Bronchial epithelial cell (primary cell): ENCODE data around the gene COMMD7. TPM values are rescaled to one million over a fixed set of nuclear protein-coding genes. Genes with fewer than 3 reads are reported as not detected.
A peak's percentile ranks its signal among the peaks of the same experiment; 100 is the strongest.
"Not testable (repeated sequence)": the region's sequence is repeated elsewhere in the genome, so short reads cannot be mapped to it uniquely, and the experiment has no call there.

Experiments used
- DNase-seq: peaks from one replicate; pipeline ENCODE4 v3.0.0-alpha.2; 2010; ENCODE audit warnings: low read depth
- FAIRE-seq: peaks from 2 replicates; lab custom pipeline; 2011; peaks lifted over from hg19 to GRCh38; lab: Jason Lieb, UNC
- H3K27me3 ChIP-seq: 2 replicates; pipeline ENCODE4 v1.5.1; 2011; ENCODE audit warnings: low read length; ENCODE audit not compliant: control insufficient read depth, insufficient read depth
- H3K36me3 ChIP-seq: 2 replicates; pipeline ENCODE4 v1.5.1; 2011; ENCODE audit warnings: low read length; ENCODE audit not compliant: control insufficient read depth, insufficient read depth
- H3K4me3 ChIP-seq: 2 replicates; pipeline ENCODE4 v1.5.1; 2011; ENCODE audit warnings: mild to moderate bottlenecking, low read depth, low read length, control low read depth
- CTCF ChIP-seq: IDR thresholded peaks from 2 replicates; pipeline ENCODE4 v1.5.1; 2011; ENCODE audit warnings: mild to moderate bottlenecking, moderate library complexity, low read length, control low read depth, inconsistent platforms; ENCODE audit not compliant: insufficient read depth, severe bottlenecking
- total RNA-seq: library from RNA; depleted of rRNA; stranded (reverse); fragments of >200 nt; gene quantifications from 2 replicates; pipeline ENCODE4 v1.2.1, GENCODE V29; 2014

Gene COMMD7
- total RNA-seq, 1 donor from 2014 or later, result 10.5 TPM

GRCh38 chr20:32772046-32772445 is 28.8 kb upstream of the COMMD7 start:
- no peak overlapping the region for H3K4me3 ChIP-seq
- DNase-seq (no peak), FAIRE-seq (no peak)
- no peaks in the 10 kb centered on the region for H3K27me3 ChIP-seq
- H3K36me3 ChIP-seq, result no peaks in the 10 kb centered on the region
- no peak for TF ChIP-seq CTCF

GRCh38 chr20:32767418-32768198 is 24.3 kb upstream of the COMMD7 start:
- DNase-seq (no peak), FAIRE-seq (no peak)
- Histone ChIP-seq H3K36me3 (no peaks in the 10 kb centered on the region), H3K4me3 (no peak overlapping the region), H3K27me3 (no peaks in the 10 kb centered on the region)
- TF ChIP-seq CTCF, result no peak

- not testable (repeated sequence) for FAIRE-seq, DNase-seq
Measured at GRCh38 chr20:32765230-32765875, 22.1 kb upstream of the COMMD7 start.

GRCh38 chr20:32764005-32764960 is 21.0 kb upstream of the COMMD7 start:
- no peak overlapping the region for H3K4me3 ChIP-seq

More at GRCh38 chr20:32765230-32765875, 22.1 kb upstream of the COMMD7 start:
- H3K27me3 ChIP-seq, H3K36me3 ChIP-seq, H3K4me3 ChIP-seq: not testable (repeated sequence)

GRCh38 chr20:32763202-32764004 is 20.1 kb upstream of the COMMD7 start:
- FAIRE-seq (no peak), DNase-seq (no peak)
- Histone ChIP-seq H3K36me3 (no peaks in the 10 kb centered on the region), H3K27me3 (no peaks in the 10 kb centered on the region), H3K4me3 (peak overlapping the region; percentile 50)
- TF ChIP-seq CTCF, result peak; percentile 4

More at GRCh38 chr20:32764005-32764960, 21.0 kb upstream of the COMMD7 start:
- H3K36me3 ChIP-seq, result no peaks in the 10 kb centered on the region
- DNase-seq, result no peak
- TF ChIP-seq CTCF, result no peak
- no peaks in the 10 kb centered on the region for H3K27me3 ChIP-seq
- no peak for FAIRE-seq
